ENCODE measurements around the gene CYP20A1. TPM values are rescaled to one million over a fixed set of nuclear protein-coding genes. Genes with fewer than 3 reads are reported as not detected.
A peak's percentile ranks its signal among the peaks of the same experiment; 100 is the strongest.
"Not testable (repeated sequence)": the region's sequence is repeated elsewhere in the genome, so short reads cannot be mapped to it uniquely, and the experiment has no call there.

CYP20A1 gene
- total and polyA plus RNA-seq, 2 donors = 16.0 to 19.5 TPM

- peak overlapping the region; percentile 76 to 89 for H3K27ac ChIP-seq (ENCODE audit: low read depth in 1 of 2, low read length in 1 of 2)
- peak in 3 of 9 donors; percentile 6 to 38 (median 28) for DNase-seq (ENCODE audit: low read depth in 6 of 9, low spot score in 9 of 9)
- WGBS = 9% methylated on average over 7 of the region's 7 CpGs
- H3K4me3 ChIP-seq (ENCODE audit: low read length in 2 of 2) = peak overlapping the region; percentile 84 to 97
- no peaks in the 10 kb centered on the region for H3K27me3 ChIP-seq (ENCODE audit: control insufficient read depth in 2 of 2, insufficient read depth in 1 of 2, low read length in 1 of 2)
- H3K36me3 ChIP-seq (ENCODE audit: control insufficient read depth in 2 of 2, insufficient read depth in 2 of 2, low read length in 1 of 2) = no peaks in the 10 kb centered on the region
- H3K9me3 ChIP-seq (ENCODE audit: control insufficient read depth in 2 of 2, insufficient read depth in 1 of 2, low read length in 1 of 2) = no peaks in the 10 kb centered on the region
- H3K4me1 ChIP-seq (ENCODE audit: control insufficient read depth in 2 of 2, insufficient read depth in 2 of 2, low read length in 2 of 2) = peaks cover 4 to 13% of the 10 kb centered on the region in 2 donors
Measured at GRCh38 chr2:203327582-203327900, 88.7 kb downstream of the CYP20A1 start.

- under 1% methylated on average over 98 of the region's 98 CpGs for WGBS
- H3K4me1 ChIP-seq (ENCODE audit: control insufficient read depth in 2 of 2, insufficient read depth in 2 of 2, low read length in 2 of 2) = peaks cover 4 to 13% of the 10 kb centered on the region in 2 donors
- H3K36me3 ChIP-seq (ENCODE audit: control insufficient read depth in 2 of 2, insufficient read depth in 2 of 2, low read length in 1 of 2) = no peaks in the 10 kb centered on the region
- H3K9me3 ChIP-seq (ENCODE audit: control insufficient read depth in 2 of 2, insufficient read depth in 1 of 2, low read length in 1 of 2) = no peaks in the 10 kb centered on the region
- peak within 1 kb of the TSS; percentile 84 to 97 for H3K4me3 ChIP-seq (ENCODE audit: low read length in 2 of 2)
- no peaks in the 10 kb centered on the region for H3K27me3 ChIP-seq (ENCODE audit: control insufficient read depth in 2 of 2, insufficient read depth in 1 of 2, low read length in 1 of 2)
- peak within 1 kb of the TSS; percentile 83 to 89 for H3K27ac ChIP-seq (ENCODE audit: low read depth in 1 of 2, low read length in 1 of 2)
- DNase-seq (ENCODE audit: low read depth in 6 of 9, low spot score in 9 of 9) = peak in 8 of 9 donors; percentile 41 to 86 (median 72)
Measured at GRCh38 chr2:203327901-203328759, 89.3 kb downstream of the CYP20A1 start, which contains the start of gene ABI2. ABI2 (plus strand) TSS chr2:203328394; CDS start chr2:203328515, 121 bp downstream.

GRCh38 chr2:203328760-203329540 is 90.1 kb downstream of the CYP20A1 start:
- WGBS = 3% methylated on average over 31 of the region's 31 CpGs
- peak overlapping the region; percentile 84 to 97 for H3K4me3 ChIP-seq (ENCODE audit: low read length in 2 of 2)
- peaks cover 4 to 13% of the 10 kb centered on the region in 2 donors for H3K4me1 ChIP-seq (ENCODE audit: control insufficient read depth in 2 of 2, insufficient read depth in 2 of 2, low read length in 2 of 2)
- peak overlapping the region; percentile 83 to 89 for H3K27ac ChIP-seq (ENCODE audit: low read depth in 1 of 2, low read length in 1 of 2)
- H3K27me3 ChIP-seq (ENCODE audit: control insufficient read depth in 2 of 2, insufficient read depth in 1 of 2, low read length in 1 of 2) = no peaks in the 10 kb centered on the region
- no peaks in the 10 kb centered on the region for H3K9me3 ChIP-seq (ENCODE audit: control insufficient read depth in 2 of 2, insufficient read depth in 1 of 2, low read length in 1 of 2)
- DNase-seq (ENCODE audit: low read depth in 6 of 9, low spot score in 9 of 9) = peak in 6 of 9 donors; percentile 15 to 63 (median 32)
- H3K36me3 ChIP-seq (ENCODE audit: control insufficient read depth in 2 of 2, insufficient read depth in 2 of 2, low read length in 1 of 2) = no peaks in the 10 kb centered on the region

GRCh38 chr2:203330434-203330833 is 91.6 kb downstream of the CYP20A1 start:
- DNase-seq (ENCODE audit: low read depth in 6 of 9, low spot score in 9 of 9) = no peak
- Histone ChIP-seq H3K4me3 (ENCODE audit: low read length in 2 of 2) (no peak overlapping the region), H3K36me3 (ENCODE audit: control insufficient read depth in 2 of 2, insufficient read depth in 2 of 2, low read length in 1 of 2) (peaks cover 0 to 2% of the 10 kb centered on the region in 2 donors), H3K27me3 (ENCODE audit: control insufficient read depth in 2 of 2, insufficient read depth in 1 of 2, low read length in 1 of 2) (no peaks in the 10 kb centered on the region), H3K9me3 (ENCODE audit: control insufficient read depth in 2 of 2, insufficient read depth in 1 of 2, low read length in 1 of 2) (no peaks in the 10 kb centered on the region), H3K27ac (ENCODE audit: low read depth in 1 of 2, low read length in 1 of 2) (no peak overlapping the region), H3K4me1 (ENCODE audit: control insufficient read depth in 2 of 2, insufficient read depth in 2 of 2, low read length in 2 of 2) (peaks cover 4 to 13% of the 10 kb centered on the region in 2 donors)

GRCh38 chr2:203338322-203338721 is 99.5 kb downstream of the CYP20A1 start:
- Histone ChIP-seq H3K9me3 (ENCODE audit: control insufficient read depth in 2 of 2, insufficient read depth in 1 of 2, low read length in 1 of 2) (no peaks in the 10 kb centered on the region), H3K27me3 (ENCODE audit: control insufficient read depth in 2 of 2, insufficient read depth in 1 of 2, low read length in 1 of 2) (no peaks in the 10 kb centered on the region), H3K36me3 (ENCODE audit: control insufficient read depth in 2 of 2, insufficient read depth in 2 of 2, low read length in 1 of 2) (peaks cover 0 to 2% of the 10 kb centered on the region in 2 donors), H3K27ac (ENCODE audit: low read depth in 1 of 2, low read length in 1 of 2) (no peak overlapping the region), H3K4me1 (ENCODE audit: control insufficient read depth in 2 of 2, insufficient read depth in 2 of 2, low read length in 2 of 2) (no peaks in the 10 kb centered on the region), H3K4me3 (ENCODE audit: low read length in 2 of 2) (no peak overlapping the region)
- WGBS = 97% methylated on average over 4 of the region's 4 CpGs
- DNase-seq (ENCODE audit: low read depth in 6 of 9, low spot score in 9 of 9) = no peak

DNA sequence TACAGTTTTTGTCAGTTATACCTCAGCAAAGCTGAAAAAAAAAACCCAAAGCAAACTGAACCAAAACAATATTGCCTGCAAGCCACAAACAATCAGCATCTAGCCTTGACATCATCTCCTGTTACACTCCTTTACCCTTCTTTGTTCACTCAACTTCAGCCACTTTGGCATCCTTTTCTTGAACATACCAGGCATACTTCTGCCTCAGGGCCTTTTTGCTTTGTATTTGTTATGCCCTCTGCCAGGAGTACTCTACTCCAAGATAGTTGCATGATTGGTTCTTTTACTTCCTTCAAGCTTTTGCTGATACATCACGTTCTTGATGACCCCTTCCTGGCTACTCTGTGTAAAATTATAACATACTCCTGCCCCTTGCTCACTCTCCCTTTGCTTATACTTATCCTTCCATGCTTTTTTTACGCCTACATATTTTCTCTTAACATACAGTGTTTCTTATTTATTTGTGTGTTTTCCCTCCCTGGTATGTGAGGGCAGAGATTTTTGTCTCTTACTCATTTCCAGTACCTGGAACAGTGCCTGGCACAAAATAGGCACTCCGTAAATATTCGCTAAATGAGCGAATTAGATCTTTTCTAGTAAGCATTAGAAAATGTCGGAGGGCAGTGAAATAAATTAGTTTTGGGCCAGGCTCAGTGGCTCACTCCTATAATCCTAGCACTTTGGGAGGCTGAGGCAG is 102.1 kb downstream of the CYP20A1 start:
- no peaks in the 10 kb centered on the region for H3K4me1 ChIP-seq (ENCODE audit: control insufficient read depth in 2 of 2, insufficient read depth in 2 of 2, low read length in 2 of 2)
- no peak overlapping the region for H3K4me3 ChIP-seq (ENCODE audit: low read length in 2 of 2)
- no peak for DNase-seq (ENCODE audit: low read depth in 6 of 9, low spot score in 9 of 9)
- H3K27me3 ChIP-seq (ENCODE audit: control insufficient read depth in 2 of 2, insufficient read depth in 1 of 2, low read length in 1 of 2) = no peaks in the 10 kb centered on the region
- H3K36me3 ChIP-seq (ENCODE audit: control insufficient read depth in 2 of 2, insufficient read depth in 2 of 2, low read length in 1 of 2) = peaks cover 0 to 9% of the 10 kb centered on the region in 2 donors
- no peak overlapping the region for H3K27ac ChIP-seq (ENCODE audit: low read depth in 1 of 2, low read length in 1 of 2)
- H3K9me3 ChIP-seq (ENCODE audit: control insufficient read depth in 2 of 2, insufficient read depth in 1 of 2, low read length in 1 of 2) = peaks cover 0 to 3% of the 10 kb centered on the region in 2 donors
- 98% methylated on average over 6 of the region's 6 CpGs for WGBS

DNA sequence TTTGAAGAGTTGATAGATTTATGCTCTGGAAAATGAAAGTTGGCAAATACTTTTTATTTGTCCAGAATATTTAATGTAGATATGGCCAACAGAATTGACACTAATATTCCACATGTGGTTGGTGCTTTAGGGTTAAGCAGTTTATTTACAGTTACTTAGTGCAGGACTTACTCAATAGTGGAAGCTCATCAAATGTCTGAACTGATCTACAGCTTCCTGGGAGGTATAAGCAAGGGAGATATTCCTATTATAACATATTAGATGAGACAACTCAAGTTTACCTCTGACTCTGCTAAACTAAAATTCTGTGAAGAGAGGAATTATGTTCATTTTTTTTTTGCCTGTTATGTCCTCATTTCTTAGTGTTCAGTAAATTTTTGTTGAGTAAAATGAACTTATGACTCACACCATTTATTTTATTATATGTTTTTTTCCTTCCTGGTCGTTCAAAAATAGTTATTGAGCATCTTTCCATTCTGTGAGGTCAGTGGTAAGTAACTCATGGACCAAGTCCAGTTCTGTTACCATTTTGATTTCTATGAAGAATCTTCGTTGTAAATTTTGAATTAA is 103.0 kb downstream of the CYP20A1 start:
- no peak for DNase-seq (ENCODE audit: low read depth in 6 of 9, low spot score in 9 of 9)
- no peak overlapping the region for H3K27ac ChIP-seq (ENCODE audit: low read depth in 1 of 2, low read length in 1 of 2)
- no peaks in the 10 kb centered on the region for H3K4me1 ChIP-seq (ENCODE audit: control insufficient read depth in 2 of 2, insufficient read depth in 2 of 2, low read length in 2 of 2)
- 94% methylated on average over 2 of the region's 2 CpGs for WGBS
- peaks cover 0 to 9% of the 10 kb centered on the region in 2 donors for H3K36me3 ChIP-seq (ENCODE audit: control insufficient read depth in 2 of 2, insufficient read depth in 2 of 2, low read length in 1 of 2)
- H3K4me3 ChIP-seq (ENCODE audit: low read length in 2 of 2) = no peak overlapping the region
- no peaks in the 10 kb centered on the region for H3K27me3 ChIP-seq (ENCODE audit: control insufficient read depth in 2 of 2, insufficient read depth in 1 of 2, low read length in 1 of 2)
- H3K9me3 ChIP-seq (ENCODE audit: control insufficient read depth in 2 of 2, insufficient read depth in 1 of 2, low read length in 1 of 2) = peaks cover 0 to 3% of the 10 kb centered on the region in 2 donors

- H3K4me3 ChIP-seq (ENCODE audit: low read length in 2 of 2); DNase-seq (ENCODE audit: low read depth in 6 of 9, low spot score in 9 of 9); H3K27me3 ChIP-seq (ENCODE audit: control insufficient read depth in 2 of 2, insufficient read depth in 1 of 2, low read length in 1 of 2); H3K27ac ChIP-seq (ENCODE audit: low read depth in 1 of 2, low read length in 1 of 2); H3K36me3 ChIP-seq (ENCODE audit: control insufficient read depth in 2 of 2, insufficient read depth in 2 of 2, low read length in 1 of 2); H3K4me1 ChIP-seq (ENCODE audit: control insufficient read depth in 2 of 2, insufficient read depth in 2 of 2, low read length in 2 of 2); H3K9me3 ChIP-seq (ENCODE audit: control insufficient read depth in 2 of 2, insufficient read depth in 1 of 2, low read length in 1 of 2): not testable (repeated sequence)
- 98% methylated on average over 4 of the region's 4 CpGs for WGBS
Measured at GRCh38 chr2:203342374-203342773, 103.6 kb downstream of the CYP20A1 start.

All from thymus (tissue), 11 donors.